ENCODE results near the gene MLXIP.

MLXIP gene

GRCh38 chr12:122082621-122083356, 4.2 kb downstream of the MLXIP start:
- Histone ChIP-seq H3K9ac (ENCODE audit: low read depth, low read length) (no peak overlapping the region), H3K27ac (ENCODE audit: low read length) (no peak overlapping the region), H3K4me1 (ENCODE audit: insufficient read depth, low read length) (peaks cover 12% of the 10 kb centered on the region), H3K27me3 (ENCODE audit: insufficient read depth, low read length) (peaks cover 29% of the 10 kb centered on the region), H3K4me3 (ENCODE audit: low read length) (no peak overlapping the region), H3K9me3 (ENCODE audit: insufficient read depth, low read depth, low read length) (no peaks in the 10 kb centered on the region), H3K36me3 (ENCODE audit: insufficient read depth, low read depth, low read length) (0 out of 2 replicates have a peak, but pooled peaks cover 3% of the 10 kb centered on the region)

GRCh38 chr12:122084857-122085405, 6.4 kb downstream of the MLXIP start:
- Histone ChIP-seq H3K9me3 (ENCODE audit: insufficient read depth, low read depth, low read length) (no peaks in the 10 kb centered on the region), H3K27ac (ENCODE audit: low read length) (no peak overlapping the region), H3K27me3 (ENCODE audit: insufficient read depth, low read length) (peaks cover 14% of the 10 kb centered on the region), H3K9ac (ENCODE audit: low read depth, low read length) (no peak overlapping the region), H3K36me3 (ENCODE audit: insufficient read depth, low read depth, low read length) (0 out of 2 replicates have a peak, but pooled peaks cover 3% of the 10 kb centered on the region), H3K4me1 (ENCODE audit: insufficient read depth, low read length) (peaks cover 8% of the 10 kb centered on the region), H3K4me3 (ENCODE audit: low read length) (no peak overlapping the region)

GRCh38 chr12:122085591-122085990, 7.0 kb downstream of the MLXIP start:
- Histone ChIP-seq H3K9ac (ENCODE audit: low read depth, low read length) (no peak overlapping the region), H3K4me3 (ENCODE audit: low read length) (no peak overlapping the region), H3K27me3 (ENCODE audit: insufficient read depth, low read length) (peaks cover 7% of the 10 kb centered on the region), H3K27ac (ENCODE audit: low read length) (no peak overlapping the region), H3K36me3 (ENCODE audit: insufficient read depth, low read depth, low read length) (0 out of 2 replicates have a peak, but pooled peaks cover 3% of the 10 kb centered on the region), H3K9me3 (ENCODE audit: insufficient read depth, low read depth, low read length) (no peaks in the 10 kb centered on the region), H3K4me1 (ENCODE audit: insufficient read depth, low read length) (peaks cover 1% of the 10 kb centered on the region)

- Histone ChIP-seq H3K9ac (ENCODE audit: low read depth, low read length) (no peak overlapping the region), H3K9me3 (ENCODE audit: insufficient read depth, low read depth, low read length) (no peaks in the 10 kb centered on the region), H3K27ac (ENCODE audit: low read length) (no peak overlapping the region), H3K4me1 (ENCODE audit: insufficient read depth, low read length) (no peaks in the 10 kb centered on the region; the same call in none of the 2 replicates), H3K27me3 (ENCODE audit: insufficient read depth, low read length) (peaks cover 2% of the 10 kb centered on the region; the same call in 1 of the 2 replicates), H3K4me3 (ENCODE audit: low read length) (no peak overlapping the region), H3K36me3 (ENCODE audit: insufficient read depth, low read depth, low read length) (0 out of 2 replicates have a peak, but pooled peaks cover 3% of the 10 kb centered on the region)
Measured at GRCh38 chr12:122086116-122086515, 7.6 kb downstream of the MLXIP start.

GRCh38 chr12:122086641-122087285, 8.2 kb downstream of the MLXIP start:
- Histone ChIP-seq H3K9ac (ENCODE audit: low read depth, low read length) (no peak overlapping the region), H3K9me3 (ENCODE audit: insufficient read depth, low read depth, low read length) (no peaks in the 10 kb centered on the region), H3K4me3 (ENCODE audit: low read length) (no peak overlapping the region), H3K36me3 (ENCODE audit: insufficient read depth, low read depth, low read length) (0 out of 2 replicates have a peak, but pooled peaks cover 3% of the 10 kb centered on the region), H3K27ac (ENCODE audit: low read length) (no peak overlapping the region), H3K27me3 (ENCODE audit: insufficient read depth, low read length) (no peaks in the 10 kb centered on the region), H3K4me1 (ENCODE audit: insufficient read depth, low read length) (no peaks in the 10 kb centered on the region; the same call in none of the 2 replicates)

GRCh38 chr12:122087431-122088178, 9.0 kb downstream of the MLXIP start:
- H3K27me3 ChIP-seq (ENCODE audit: insufficient read depth, low read length), result no peaks in the 10 kb centered on the region
- no peak overlapping the region for H3K4me3 ChIP-seq (ENCODE audit: low read length)
- no peak overlapping the region for H3K9ac ChIP-seq (ENCODE audit: low read depth, low read length)
- 0 out of 2 replicates have a peak, but pooled peaks cover 3% of the 10 kb centered on the region for H3K36me3 ChIP-seq (ENCODE audit: insufficient read depth, low read depth, low read length)
- H3K27ac ChIP-seq (ENCODE audit: low read length), result no peak overlapping the region
- no peaks in the 10 kb centered on the region; the same call in 1 of the 2 replicates for H3K4me1 ChIP-seq (ENCODE audit: insufficient read depth, low read length)
- no peaks in the 10 kb centered on the region for H3K9me3 ChIP-seq (ENCODE audit: insufficient read depth, low read depth, low read length)

- H3K27me3 ChIP-seq (ENCODE audit: insufficient read depth, low read length), result no peaks in the 10 kb centered on the region
- no peak overlapping the region for H3K4me3 ChIP-seq (ENCODE audit: low read length)
- H3K36me3 ChIP-seq (ENCODE audit: insufficient read depth, low read depth, low read length), result 0 out of 2 replicates have a peak, but pooled peaks cover 3% of the 10 kb centered on the region
- H3K27ac ChIP-seq (ENCODE audit: low read length), result no peak overlapping the region
- H3K9ac ChIP-seq (ENCODE audit: low read depth, low read length), result no peak overlapping the region
- no peaks in the 10 kb centered on the region; the same call in 1 of the 2 replicates for H3K4me1 ChIP-seq (ENCODE audit: insufficient read depth, low read length)
- H3K9me3 ChIP-seq (ENCODE audit: insufficient read depth, low read depth, low read length), result no peaks in the 10 kb centered on the region
Measured at GRCh38 chr12:122088179-122088810, 9.7 kb downstream of the MLXIP start.

- no peak overlapping the region for H3K27ac ChIP-seq (ENCODE audit: low read length)
Measured at GRCh38 chr12:122089077-122089476, 10.5 kb downstream of the MLXIP start.

GRCh38 chr12:122090759-122091515, 12.4 kb downstream of the MLXIP start:
- no peak overlapping the region for H3K4me3 ChIP-seq (ENCODE audit: low read length)
- H3K27ac ChIP-seq (ENCODE audit: low read length), result no peak overlapping the region
- H3K4me1 ChIP-seq (ENCODE audit: insufficient read depth, low read length), result no peaks in the 10 kb centered on the region; the same call in 1 of the 2 replicates
- H3K9ac ChIP-seq (ENCODE audit: low read depth, low read length), result no peak overlapping the region
- H3K27me3 ChIP-seq (ENCODE audit: insufficient read depth, low read length), result no peaks in the 10 kb centered on the region
- no peaks in the 10 kb centered on the region for H3K9me3 ChIP-seq (ENCODE audit: insufficient read depth, low read depth, low read length)
- no peaks in the 10 kb centered on the region for H3K36me3 ChIP-seq (ENCODE audit: insufficient read depth, low read depth, low read length)

More at GRCh38 chr12:122089077-122089476, 10.5 kb downstream of the MLXIP start:
- Histone ChIP-seq H3K4me1 (ENCODE audit: insufficient read depth, low read length) (no peaks in the 10 kb centered on the region; the same call in 1 of the 2 replicates), H3K9ac (ENCODE audit: low read depth, low read length) (no peak overlapping the region), H3K4me3 (ENCODE audit: low read length) (no peak overlapping the region), H3K9me3 (ENCODE audit: insufficient read depth, low read depth, low read length) (no peaks in the 10 kb centered on the region), H3K36me3 (ENCODE audit: insufficient read depth, low read depth, low read length) (0 out of 2 replicates have a peak, but pooled peaks cover 3% of the 10 kb centered on the region), H3K27me3 (ENCODE audit: insufficient read depth, low read length) (no peaks in the 10 kb centered on the region)

- Histone ChIP-seq H3K4me1 (ENCODE audit: insufficient read depth, low read length) (no peaks in the 10 kb centered on the region; the same call in 1 of the 2 replicates), H3K36me3 (ENCODE audit: insufficient read depth, low read depth, low read length) (no peaks in the 10 kb centered on the region), H3K4me3 (ENCODE audit: low read length) (no peak overlapping the region), H3K9me3 (ENCODE audit: insufficient read depth, low read depth, low read length) (no peaks in the 10 kb centered on the region), H3K27me3 (ENCODE audit: insufficient read depth, low read length) (no peaks in the 10 kb centered on the region), H3K27ac (ENCODE audit: low read length) (no peak overlapping the region), H3K9ac (ENCODE audit: low read depth, low read length) (no peak overlapping the region)
Measured at GRCh38 chr12:122093098-122093883, 14.7 kb downstream of the MLXIP start.
